Lower leg skin (tissue), 4 donors: ENCODE results near the gene ZMYND15. TPM values are rescaled to one million over a fixed set of nuclear protein-coding genes. Genes with fewer than 3 reads are reported as not detected.

Source experiments
- DNase-seq, 2 donors: peaks; one replicate each; pipeline ENCODE4 v3.0.0-alpha.2; 2019; ENCODE audit warnings: low spot score in 2 of 2
- H3K4me3 ChIP-seq: fragments of 200-600 bp; sonication (generic); 2 replicates; pipeline ENCODE4 v1.5.1; 2017; ENCODE audit warnings: mild to moderate bottlenecking, low read depth; ENCODE audit not compliant: poor library complexity, severe bottlenecking
- CTCF ChIP-seq, 3 donors: fragments of 450-650 bp; IDR thresholded peaks; one replicate each; pipeline ENCODE4 v1.5.1; 2016; ENCODE audit warnings: antibody characterized with exemption in 3 of 3, mild to moderate bottlenecking in 3 of 3, moderate library complexity in 2 of 3
- POLR2A ChIP-seq, 2 donors: fragments of 450-650 bp; IDR thresholded peaks; one replicate each; pipeline ENCODE4 v1.6.1; 2016 to 2017; ENCODE audit warnings: antibody characterized with exemption in 2 of 2, mild to moderate bottlenecking in 1 of 2, moderate library complexity in 1 of 2
- WGBS, 2 donors: methylation state at CpG; one replicate each; pipeline ENCODE4 v1.1.5; 2018; 5-methylcytosine and 5-hydroxymethylcytosine counted together
- intact Hi-C: fragments of 100-400 bp; cut with DNase I; formaldehyde crosslinking; loops from one replicate; pipeline ENCODE4 v1.15.0; 2023; ENCODE audit warnings: low total_unique reads
- total RNA-seq, 4 donors: library from RNA; depleted of rRNA; stranded (reverse); fragments of >200 nt; gene quantifications; one replicate each; pipeline ENCODE4 v1.1.0, GENCODE V29; 2016

ZMYND15 gene
- total RNA-seq, 4 donors from 2014 or later: 0.46 to 1.7 (median 1.2) TPM; not detected in 1

GRCh38 chr17:4768298-4768697 lies 28.7 kb downstream of the ZMYND15 start:
- H3K4me3 ChIP-seq: no peak overlapping the region
- 74 to 82% methylated on average over 6 of the region's 6 CpGs for WGBS, 2 donors
- DNase-seq: no peak
- intact Hi-C loops: no loop called here
- TF ChIP-seq POLR2A (IDR thresholded peaks at IDR 0.05) (no peak), CTCF (IDR thresholded peaks at IDR 0.05) (no peak)

GRCh38 chr17:4769628-4770027 lies 30.0 kb downstream of the ZMYND15 start:
- intact Hi-C loops: loop anchor here (10.0 kb wide), 1 partner anchor 1065 kb away; no protein-coding TSS in a partner anchor
- WGBS, 2 donors: 89 to 98% methylated on average over 2 of the region's 2 CpGs

GRCh38 chr17:4771519-4772234 lies 32.0 kb downstream of the ZMYND15 start, which contains the start of gene TM4SF5:
TM4SF5 (plus strand) TSS chr17:4771886; CDS start chr17:4771923, 37 bp downstream.
- intact Hi-C loops: loop anchor here (10.0 kb wide), 1 partner anchor 1063 kb away; no protein-coding TSS in a partner anchor
- DNase-seq: no peak
- TF ChIP-seq POLR2A (IDR thresholded peaks at IDR 0.05) (no peak), CTCF (IDR thresholded peaks at IDR 0.05) (no peak)
- no peak within 1 kb of the TSS for H3K4me3 ChIP-seq
- 42 to 48% methylated on average over 13 of the region's 13 CpGs for whole genome bisulfite sequencing, 2 donors

More at GRCh38 chr17:4769628-4770027, 30.0 kb downstream of the ZMYND15 start:
- no peak overlapping the region for H3K4me3 ChIP-seq
- DNase-seq: no peak
- no peak for TF ChIP-seq CTCF (IDR thresholded peaks at IDR 0.05)
- no peak for TF ChIP-seq POLR2A (IDR thresholded peaks at IDR 0.05)

GRCh38 chr17:4772235-4772613 lies 32.6 kb downstream of the ZMYND15 start:
- no peak overlapping the region for H3K4me3 ChIP-seq
- WGBS, 2 donors: 52 to 61% methylated on average over 10 of the region's 10 CpGs
- DNase-seq: no peak
- TF ChIP-seq CTCF (IDR thresholded peaks at IDR 0.05) (no peak), POLR2A (IDR thresholded peaks at IDR 0.05) (no peak)
- intact Hi-C loops: loop anchor here (10.0 kb wide), 1 partner anchor 1063 kb away; no protein-coding TSS in a partner anchor

- TF ChIP-seq CTCF (IDR thresholded peaks at IDR 0.05): no peak
- no peak for TF ChIP-seq POLR2A (IDR thresholded peaks at IDR 0.05)
- DNase-seq: no peak
- no peak overlapping the region for H3K4me3 ChIP-seq
- intact Hi-C loops: loop anchor here (10.0 kb wide), 1 partner anchor 1057 kb away; no protein-coding TSS in a partner anchor
- WGBS, 2 donors: 76% methylated on average over 9 of the region's 9 CpGs
These were observed 38.5 kb downstream of the ZMYND15 start for GRCh38 chr17:4777969-4778760.
